Measurements from ENCODE around the gene GDF11.

DNA sequence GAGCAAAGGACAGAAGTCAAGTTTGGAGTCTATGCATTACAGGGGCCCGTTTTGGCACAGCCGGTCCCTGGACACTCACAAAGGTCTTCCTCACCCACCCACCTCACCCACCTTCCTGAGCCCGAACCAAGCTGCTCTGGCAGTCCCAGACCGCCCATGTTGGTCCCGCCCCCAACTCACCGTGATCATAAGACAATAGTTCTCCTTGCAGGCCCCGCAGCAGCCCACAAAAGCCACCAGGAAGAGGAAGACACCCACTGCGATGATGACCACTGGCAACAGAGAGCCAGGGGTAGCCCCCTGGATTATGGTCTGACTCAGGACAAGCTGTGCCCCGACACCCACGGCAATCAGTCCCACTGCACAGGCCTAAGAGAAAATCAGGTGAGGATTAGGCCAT lies 16.0 kb upstream of the GDF11 start:
- TF ChIP-seq, protein P1, sequence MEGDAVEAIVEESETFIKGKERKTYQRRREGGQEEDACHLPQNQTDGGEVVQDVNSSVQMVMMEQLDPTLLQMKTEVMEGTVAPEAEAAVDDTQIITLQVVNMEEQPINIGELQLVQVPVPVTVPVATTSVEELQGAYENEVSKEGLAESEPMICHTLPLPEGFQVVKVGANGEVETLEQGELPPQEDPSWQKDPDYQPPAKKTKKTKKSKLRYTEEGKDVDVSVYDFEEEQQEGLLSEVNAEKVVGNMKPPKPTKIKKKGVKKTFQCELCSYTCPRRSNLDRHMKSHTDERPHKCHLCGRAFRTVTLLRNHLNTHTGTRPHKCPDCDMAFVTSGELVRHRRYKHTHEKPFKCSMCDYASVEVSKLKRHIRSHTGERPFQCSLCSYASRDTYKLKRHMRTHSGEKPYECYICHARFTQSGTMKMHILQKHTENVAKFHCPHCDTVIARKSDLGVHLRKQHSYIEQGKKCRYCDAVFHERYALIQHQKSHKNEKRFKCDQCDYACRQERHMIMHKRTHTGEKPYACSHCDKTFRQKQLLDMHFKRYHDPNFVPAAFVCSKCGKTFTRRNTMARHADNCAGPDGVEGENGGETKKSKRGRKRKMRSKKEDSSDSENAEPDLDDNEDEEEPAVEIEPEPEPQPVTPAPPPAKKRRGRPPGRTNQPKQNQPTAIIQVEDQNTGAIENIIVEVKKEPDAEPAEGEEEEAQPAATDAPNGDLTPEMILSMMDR (IDR thresholded peaks at IDR 0.05): no peak
- TF ChIP-seq TCF12 (IDR thresholded peaks at IDR 0.05) (no peak), FOSL2 (IDR thresholded peaks at IDR 0.05; ENCODE audit: borderline replicate concordance, low read depth) (no peak), GABPA (IDR thresholded peaks at IDR 0.05; ENCODE audit: low read depth) (no peak)

Measured in SK-N-SH (cell line).